Measurements from ENCODE around the gene EXT2.

DNA sequence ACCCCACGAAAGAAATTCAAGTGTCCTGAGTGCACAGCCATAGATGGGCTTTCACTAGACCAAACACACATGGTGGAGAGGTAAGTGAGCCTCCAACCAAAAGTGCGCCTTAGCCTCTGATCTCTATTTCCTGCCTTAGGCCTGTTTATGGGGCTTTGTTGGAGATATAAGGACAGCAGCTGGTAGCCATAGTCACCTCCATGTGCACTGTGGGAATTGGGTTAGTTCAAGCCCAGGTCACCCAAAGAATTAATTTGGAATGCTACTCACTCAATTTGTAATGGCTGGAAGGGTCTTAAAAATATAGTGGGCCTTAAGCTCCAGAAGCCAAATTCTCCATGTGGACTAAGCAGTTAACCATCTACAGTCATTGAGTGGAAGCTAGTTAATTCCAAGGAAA lies 140.8 kb downstream of the EXT2 start:
- TF ChIP-seq EZH2 (IDR thresholded peaks at IDR 0.05; ENCODE audit: insufficient read depth, low read length), result no peak
- TF ChIP-seq, protein P1, sequence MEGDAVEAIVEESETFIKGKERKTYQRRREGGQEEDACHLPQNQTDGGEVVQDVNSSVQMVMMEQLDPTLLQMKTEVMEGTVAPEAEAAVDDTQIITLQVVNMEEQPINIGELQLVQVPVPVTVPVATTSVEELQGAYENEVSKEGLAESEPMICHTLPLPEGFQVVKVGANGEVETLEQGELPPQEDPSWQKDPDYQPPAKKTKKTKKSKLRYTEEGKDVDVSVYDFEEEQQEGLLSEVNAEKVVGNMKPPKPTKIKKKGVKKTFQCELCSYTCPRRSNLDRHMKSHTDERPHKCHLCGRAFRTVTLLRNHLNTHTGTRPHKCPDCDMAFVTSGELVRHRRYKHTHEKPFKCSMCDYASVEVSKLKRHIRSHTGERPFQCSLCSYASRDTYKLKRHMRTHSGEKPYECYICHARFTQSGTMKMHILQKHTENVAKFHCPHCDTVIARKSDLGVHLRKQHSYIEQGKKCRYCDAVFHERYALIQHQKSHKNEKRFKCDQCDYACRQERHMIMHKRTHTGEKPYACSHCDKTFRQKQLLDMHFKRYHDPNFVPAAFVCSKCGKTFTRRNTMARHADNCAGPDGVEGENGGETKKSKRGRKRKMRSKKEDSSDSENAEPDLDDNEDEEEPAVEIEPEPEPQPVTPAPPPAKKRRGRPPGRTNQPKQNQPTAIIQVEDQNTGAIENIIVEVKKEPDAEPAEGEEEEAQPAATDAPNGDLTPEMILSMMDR (IDR thresholded peaks at IDR 0.05; ENCODE audit: insufficient read depth, low read depth, low read length), result no peak

Data from astrocyte (in vitro differentiated cells and primary cell).